ENCODE measurements around the gene GADD45A. TPM values are rescaled to one million over a fixed set of nuclear protein-coding genes. Genes with fewer than 3 reads are reported as not detected.
A peak's percentile ranks its signal among the peaks of the same experiment; 100 is the strongest.

Gene GADD45A
- total and polyA plus RNA-seq, 2 experiments from 2014 or later = 72.8 to 115 TPM

- H3K4me1 ChIP-seq (ENCODE audit: insufficient read depth) = 0 out of 2 replicates have a peak, but pooled peaks cover 8% of the 10 kb centered on the region
- no peak overlapping the region for H3K27ac ChIP-seq
- in situ Hi-C loops (cut with MboI) = no loop called here
Measured at GRCh38 chr1:67647814-67648358, 37.1 kb upstream of the GADD45A start.

DNA sequence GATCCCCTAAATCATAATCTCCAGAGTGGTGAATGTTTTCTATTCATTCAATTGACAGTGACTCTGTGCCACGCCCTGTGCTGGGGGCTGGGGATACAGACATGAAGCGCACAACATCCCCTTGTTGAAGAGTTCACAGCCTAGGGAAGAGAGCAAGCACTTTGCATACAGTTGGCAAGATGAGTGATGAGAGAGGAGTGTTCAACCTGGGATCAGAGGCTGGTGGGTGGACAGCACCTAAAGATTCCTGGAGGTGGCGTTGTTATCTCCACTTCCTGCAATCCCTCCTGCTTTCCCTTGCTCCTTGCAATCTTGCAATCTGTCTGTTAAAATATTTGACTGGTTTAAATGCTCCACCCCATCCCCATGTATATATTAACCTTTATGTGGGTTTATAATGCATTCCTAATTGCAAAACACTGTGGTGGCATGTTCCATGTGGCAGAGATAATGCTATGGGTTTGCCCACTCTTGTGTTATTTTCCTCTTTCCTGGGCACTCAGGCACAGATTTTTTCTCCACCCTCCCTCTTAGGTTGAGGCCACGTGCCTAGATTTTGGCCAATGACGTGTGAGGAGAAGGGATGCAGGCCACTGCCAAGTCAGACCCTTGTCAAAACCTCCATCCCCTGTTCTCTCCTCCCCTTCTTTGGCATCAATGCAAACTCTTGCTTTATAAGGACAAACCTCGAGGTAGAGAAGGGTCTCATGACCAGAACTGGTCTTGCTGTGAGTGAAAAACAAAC lies 36.2 kb upstream of the GADD45A start:
- in situ Hi-C loops (cut with MboI) = no loop called here
- TF ChIP-seq EZH2phosphoT487 (IDR thresholded peaks at IDR 0.05; ENCODE audit: insufficient read depth, low read depth) (no peak), EZH2 (IDR thresholded peaks at IDR 0.05; ENCODE audit: insufficient read depth, poor library complexity, severe bottlenecking) (no peak)
- H4K20me1 ChIP-seq (ENCODE audit: insufficient read depth) = no peaks in the 10 kb centered on the region
- no peaks in the 10 kb centered on the region for H3K36me3 ChIP-seq (ENCODE audit: low read depth)
- H3K9me2 ChIP-seq (ENCODE audit: insufficient read depth) = no peaks in the 10 kb centered on the region
- no peaks in the 10 kb centered on the region; the same call in 1 of the 2 replicates for H3F3A ChIP-seq (ENCODE audit: insufficient read depth)
- no peaks in the 10 kb centered on the region for H3K9me3 ChIP-seq (ENCODE audit: low read depth)
- no peaks in the 10 kb centered on the region for H3K27me3 ChIP-seq (replicated peaks; ENCODE audit: insufficient read depth)
- WGBS, 2 experiments (ENCODE audit: low coverage in 1 of 2, low lambda C conversion rate in 2 of 2, missing lambda C conversion rate in 2 of 2) = 74 to 78% methylated on average over 6 of the region's 6 CpGs
- no peak overlapping the region for H2AFZ ChIP-seq
- H3K9ac ChIP-seq = no peak overlapping the region
- no peak for DNase-seq
- H3K79me2 ChIP-seq (ENCODE audit: insufficient read depth) = no peaks in the 10 kb centered on the region
- no peak overlapping the region for H3K27ac ChIP-seq
- H3K4me1 ChIP-seq (ENCODE audit: insufficient read depth) = peaks cover 13% of the 10 kb centered on the region
- no peak overlapping the region for H3K4me2 ChIP-seq (ENCODE audit: unreplicated experiment)
- no peak overlapping the region for H3K4me3 ChIP-seq

More at GRCh38 chr1:67647814-67648358, 37.1 kb upstream of the GADD45A start:
- Histone ChIP-seq H3K27me3 (replicated peaks; ENCODE audit: insufficient read depth) (no peaks in the 10 kb centered on the region), H3F3A (ENCODE audit: insufficient read depth) (no peaks in the 10 kb centered on the region; the same call in 1 of the 2 replicates), H3K9me3 (ENCODE audit: low read depth) (no peaks in the 10 kb centered on the region), H3K79me2 (ENCODE audit: insufficient read depth) (no peaks in the 10 kb centered on the region), H2AFZ (no peak overlapping the region), H3K4me2 (ENCODE audit: unreplicated experiment) (no peak overlapping the region), H3K9me2 (ENCODE audit: insufficient read depth) (no peaks in the 10 kb centered on the region), H4K20me1 (ENCODE audit: insufficient read depth) (no peaks in the 10 kb centered on the region), H3K36me3 (ENCODE audit: low read depth) (no peaks in the 10 kb centered on the region), H3K9ac (no peak overlapping the region), H3K4me3 (no peak overlapping the region)
- 93 to 97% methylated on average over 3 of the region's 3 CpGs for WGBS, 2 experiments (ENCODE audit: low coverage in 1 of 2, low lambda C conversion rate in 2 of 2, missing lambda C conversion rate in 2 of 2)
- TF ChIP-seq EZH2 (IDR thresholded peaks at IDR 0.05; ENCODE audit: insufficient read depth, poor library complexity, severe bottlenecking) = no peak
- TF ChIP-seq EZH2phosphoT487 (IDR thresholded peaks at IDR 0.05; ENCODE audit: insufficient read depth, low read depth) = no peak
- DNase-seq = no peak

DNA sequence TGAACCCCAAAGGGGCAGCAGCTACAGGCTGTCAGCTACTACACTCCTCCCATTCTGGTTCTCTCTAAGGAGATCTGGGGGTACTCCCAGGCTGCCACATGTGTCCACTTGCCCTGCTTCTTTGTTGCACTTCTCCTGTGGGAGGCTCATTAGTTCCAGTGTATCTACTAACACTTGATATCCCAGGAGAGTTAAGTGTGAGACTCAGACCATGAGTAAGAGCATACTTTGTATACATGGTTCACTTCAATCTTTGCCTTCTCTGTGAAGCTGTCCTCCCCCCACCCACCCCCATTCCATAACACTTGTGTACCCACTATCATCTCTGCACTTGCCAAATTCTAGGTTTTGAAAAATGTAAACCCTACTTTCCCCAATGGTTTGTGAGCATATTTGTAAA lies 34.9 kb upstream of the GADD45A start:
- Histone ChIP-seq H2AFZ (no peak overlapping the region), H3K4me1 (ENCODE audit: insufficient read depth) (peaks cover 13% of the 10 kb centered on the region), H3K36me3 (ENCODE audit: low read depth) (no peaks in the 10 kb centered on the region), H3K9ac (no peak overlapping the region), H3K79me2 (ENCODE audit: insufficient read depth) (no peaks in the 10 kb centered on the region), H4K20me1 (ENCODE audit: insufficient read depth) (no peaks in the 10 kb centered on the region), H3K4me3 (no peak overlapping the region), H3F3A (ENCODE audit: insufficient read depth) (no peaks in the 10 kb centered on the region; the same call in 1 of the 2 replicates), H3K9me2 (ENCODE audit: insufficient read depth) (no peaks in the 10 kb centered on the region), H3K9me3 (ENCODE audit: low read depth) (no peaks in the 10 kb centered on the region), H3K27ac (no peak overlapping the region), H3K4me2 (ENCODE audit: unreplicated experiment) (no peak overlapping the region), H3K27me3 (replicated peaks; ENCODE audit: insufficient read depth) (no peaks in the 10 kb centered on the region)
- no peak for TF ChIP-seq EZH2phosphoT487 (IDR thresholded peaks at IDR 0.05; ENCODE audit: insufficient read depth, low read depth)
- TF ChIP-seq EZH2 (IDR thresholded peaks at IDR 0.05; ENCODE audit: insufficient read depth, poor library complexity, severe bottlenecking) = no peak
- DNase-seq = peak; percentile 41
- in situ Hi-C loops (cut with MboI) = no loop called here

DNA sequence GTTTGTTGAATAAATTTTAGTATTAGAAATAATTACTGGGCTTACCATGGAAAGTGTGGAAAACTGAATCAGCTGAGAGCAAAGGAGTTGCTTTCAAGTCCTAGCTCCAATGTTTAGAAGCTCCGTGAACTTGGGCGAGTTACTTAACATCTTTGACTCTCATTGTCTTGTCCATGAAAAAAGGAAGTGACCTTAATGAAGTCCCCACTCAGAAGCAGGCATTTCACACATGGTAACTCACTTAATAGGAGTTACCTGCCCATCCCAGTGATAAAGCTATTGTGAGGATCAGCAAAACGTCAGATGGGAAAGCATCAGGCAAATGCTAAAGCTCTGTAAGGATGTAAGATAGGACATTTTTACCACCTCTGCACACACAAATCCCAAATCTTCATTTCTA lies 34.0 kb upstream of the GADD45A start:
- Histone ChIP-seq H3K27me3 (replicated peaks; ENCODE audit: insufficient read depth) (no peaks in the 10 kb centered on the region), H3K36me3 (ENCODE audit: low read depth) (no peaks in the 10 kb centered on the region), H3K9me3 (ENCODE audit: low read depth) (no peaks in the 10 kb centered on the region), H3K27ac (no peak overlapping the region), H3K9ac (no peak overlapping the region), H3K4me3 (no peak overlapping the region), H3K4me1 (ENCODE audit: insufficient read depth) (peaks cover 13% of the 10 kb centered on the region), H3K4me2 (ENCODE audit: unreplicated experiment) (no peak overlapping the region), H4K20me1 (ENCODE audit: insufficient read depth) (no peaks in the 10 kb centered on the region), H2AFZ (no peak overlapping the region), H3F3A (ENCODE audit: insufficient read depth) (no peaks in the 10 kb centered on the region; the same call in 1 of the 2 replicates), H3K79me2 (ENCODE audit: insufficient read depth) (no peaks in the 10 kb centered on the region), H3K9me2 (ENCODE audit: insufficient read depth) (no peaks in the 10 kb centered on the region)
- DNase-seq = no peak
- TF ChIP-seq EZH2phosphoT487 (IDR thresholded peaks at IDR 0.05; ENCODE audit: insufficient read depth, low read depth) (no peak), EZH2 (IDR thresholded peaks at IDR 0.05; ENCODE audit: insufficient read depth, poor library complexity, severe bottlenecking) (no peak)
- in situ Hi-C loops (cut with MboI) = no loop called here
- 74 to 76% methylated on average over 3 of the region's 3 CpGs for WGBS, 2 experiments (ENCODE audit: low coverage in 1 of 2, low lambda C conversion rate in 2 of 2, missing lambda C conversion rate in 2 of 2)

Data from GM23248 (cell line).